SK-N-SH treated with all-trans-retinoic acid at 6 μM for 48 hours (cell line): ENCODE results near the gene RPS8.
"Not testable (repeated sequence)": the region's sequence is repeated elsewhere in the genome, so short reads cannot be mapped to it uniquely, and the experiment has no call there.

Source experiments
- TOX ChIP-seq: fragments of 250-450 bp; sonication (Bioruptor Pico); IDR thresholded peaks from 2 replicates; pipeline ENCODE4 v1.8.0; 2021; ENCODE audit warnings: mild to moderate bottlenecking, moderate library complexity, borderline replicate concordance
- TSHZ2 ChIP-seq: fragments of 250-450 bp; sonication (Bioruptor Pico); IDR thresholded peaks from 2 replicates; pipeline ENCODE4 v1.5.0; 2020; ENCODE audit warnings: mild to moderate bottlenecking, moderate library complexity
- ZFP30 ChIP-seq: fragments of 450-650 bp; formaldehyde crosslinking; IDR thresholded peaks from 2 replicates; pipeline ENCODE4 v1.5.0; 2022; ENCODE audit warnings: mild to moderate bottlenecking, moderate library complexity
- TF ChIP-seq, protein P1 (sequence below): fragments of 250-450 bp; sonication (Bioruptor Pico); IDR thresholded peaks from 2 replicates; pipeline ENCODE4 v1.8.0; 2021; ENCODE audit warnings: low read depth, mild to moderate bottlenecking, moderate library complexity, borderline replicate concordance

DNA sequence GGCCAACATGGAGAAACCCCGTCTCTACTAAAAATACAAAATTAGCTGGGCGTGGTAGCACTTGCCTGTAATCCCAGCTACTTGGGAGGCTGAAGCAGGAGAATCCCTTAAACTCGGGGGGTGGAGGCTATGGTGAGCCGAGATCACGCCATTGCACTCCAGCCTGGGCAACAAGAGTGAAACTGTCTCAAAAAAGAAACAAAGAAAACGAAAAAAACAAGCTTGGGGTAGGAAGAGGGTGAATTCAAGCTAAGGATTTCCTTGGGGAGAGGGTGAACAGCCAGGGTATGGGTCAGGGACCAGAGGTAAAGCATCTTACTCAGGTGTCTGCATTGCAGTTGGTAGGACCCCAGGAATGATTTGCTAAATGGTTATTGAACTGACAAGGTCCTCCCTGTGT is 8.9 kb upstream of the RPS8 start:
- TF ChIP-seq, protein P1, sequence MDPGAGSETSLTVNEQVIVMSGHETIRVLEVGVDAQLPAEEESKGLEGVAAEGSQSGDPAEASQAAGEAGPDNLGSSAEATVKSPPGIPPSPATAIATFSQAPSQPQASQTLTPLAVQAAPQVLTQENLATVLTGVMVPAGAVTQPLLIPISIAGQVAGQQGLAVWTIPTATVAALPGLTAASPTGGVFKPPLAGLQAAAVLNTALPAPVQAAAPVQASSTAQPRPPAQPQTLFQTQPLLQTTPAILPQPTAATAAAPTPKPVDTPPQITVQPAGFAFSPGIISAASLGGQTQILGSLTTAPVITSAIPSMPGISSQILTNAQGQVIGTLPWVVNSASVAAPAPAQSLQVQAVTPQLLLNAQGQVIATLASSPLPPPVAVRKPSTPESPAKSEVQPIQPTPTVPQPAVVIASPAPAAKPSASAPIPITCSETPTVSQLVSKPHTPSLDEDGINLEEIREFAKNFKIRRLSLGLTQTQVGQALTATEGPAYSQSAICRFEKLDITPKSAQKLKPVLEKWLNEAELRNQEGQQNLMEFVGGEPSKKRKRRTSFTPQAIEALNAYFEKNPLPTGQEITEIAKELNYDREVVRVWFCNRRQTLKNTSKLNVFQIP (CRISPR knock-in tag), result not testable (repeated sequence)
- not testable (repeated sequence) for TF ChIP-seq ZFP30 (CRISPR knock-in tag); TSHZ2 (CRISPR knock-in tag); TOX
